ENCODE data around the gene MOSPD3.

DNA sequence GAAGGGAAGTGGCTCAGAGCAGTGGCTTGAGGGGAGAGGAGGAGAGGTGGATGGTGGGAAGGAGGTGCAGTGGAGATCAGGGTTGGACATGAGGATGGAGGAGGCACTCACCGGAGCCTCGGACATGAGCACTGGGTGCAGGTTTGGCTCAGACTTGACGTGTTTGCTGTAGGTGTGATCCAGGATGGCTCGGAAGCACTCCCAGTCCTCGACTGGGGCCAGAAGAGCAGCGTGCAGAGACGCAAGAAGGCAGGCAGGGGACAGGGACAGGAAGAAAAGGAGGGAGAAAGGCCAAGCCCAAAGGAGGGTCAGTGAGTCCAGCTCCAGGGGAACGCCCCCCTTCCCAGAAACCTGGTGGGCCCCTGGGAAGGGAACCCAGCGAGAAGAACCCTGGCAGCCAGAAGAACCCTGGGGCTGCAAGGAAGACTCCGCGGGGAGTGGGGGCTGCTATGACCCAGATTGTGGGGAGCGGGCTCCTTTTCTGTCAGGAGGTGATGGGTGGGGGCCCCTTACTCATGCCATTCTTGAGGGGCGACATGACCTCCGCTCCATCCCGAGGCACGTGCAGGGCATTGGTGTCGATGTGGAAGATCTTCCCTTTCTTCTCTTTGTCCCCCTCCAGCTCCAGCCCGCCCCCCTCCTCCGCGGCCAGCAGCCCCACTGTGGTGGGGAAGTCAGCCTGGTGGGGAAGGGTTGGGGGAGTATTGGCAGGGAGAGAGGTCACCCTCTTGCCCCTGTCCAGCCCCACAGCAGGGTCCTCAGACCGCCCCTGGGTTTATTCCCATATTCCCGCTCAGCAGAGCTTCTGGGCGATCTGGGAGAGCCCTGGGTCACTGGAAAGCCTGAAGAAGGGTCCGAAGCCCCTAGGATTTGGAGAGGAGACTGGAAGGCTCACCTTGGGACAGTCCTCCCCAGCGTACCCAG lies 42.8 kb downstream of the MOSPD3 start:
- TF ChIP-seq YY1 (IDR thresholded peaks at IDR 0.05; ENCODE audit: insufficient read depth, insufficient read length) (no peak), ZNF274 (IDR thresholded peaks at IDR 0.05; ENCODE audit: low read depth, low read length) (no peak), SUZ12 (IDR thresholded peaks at IDR 0.05; ENCODE audit: extremely low read depth, insufficient read depth, insufficient read length) (no peak)
